NCI-H2107 treated with DMSO at 0.1 percent for 48 hours (cell line): ENCODE results near the gene TRIML2.
"Not testable (repeated sequence)": the region's sequence is repeated elsewhere in the genome, so short reads cannot be mapped to it uniquely, and the experiment has no call there.

Source experiments
- DNase-seq: peaks from one replicate; lab custom pipeline; 2025; ENCODE audit not compliant: unreplicated experiment; lab: John Stamatoyannopoulos, UW

The TRIML2 gene

GRCh38 chr4:188107931-188108843 is 1.2 kb downstream of the TRIML2 start:
- DNase-seq: no peak

DNA sequence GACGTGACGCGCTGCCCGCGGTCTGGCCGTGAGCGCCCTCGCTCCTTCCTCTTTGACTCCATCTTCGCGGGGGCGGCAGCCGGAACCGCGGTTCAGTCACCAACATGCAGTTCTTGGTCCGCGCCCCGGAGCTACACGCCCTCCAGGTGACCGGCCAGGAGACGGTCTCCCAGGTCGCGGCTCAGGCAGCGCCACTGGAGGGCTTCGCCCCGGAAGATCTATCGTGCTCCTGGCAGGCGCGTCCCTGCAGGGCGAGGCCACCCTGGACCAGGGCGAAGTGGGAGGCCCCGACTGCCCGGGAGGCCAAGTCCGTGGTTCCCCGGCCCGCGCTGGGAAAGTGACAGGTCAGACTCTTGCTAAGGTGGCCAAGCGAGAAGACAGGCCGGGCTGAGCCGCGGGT is 2.9 kb downstream of the TRIML2 start:
- no peak for DNase-seq

DNA sequence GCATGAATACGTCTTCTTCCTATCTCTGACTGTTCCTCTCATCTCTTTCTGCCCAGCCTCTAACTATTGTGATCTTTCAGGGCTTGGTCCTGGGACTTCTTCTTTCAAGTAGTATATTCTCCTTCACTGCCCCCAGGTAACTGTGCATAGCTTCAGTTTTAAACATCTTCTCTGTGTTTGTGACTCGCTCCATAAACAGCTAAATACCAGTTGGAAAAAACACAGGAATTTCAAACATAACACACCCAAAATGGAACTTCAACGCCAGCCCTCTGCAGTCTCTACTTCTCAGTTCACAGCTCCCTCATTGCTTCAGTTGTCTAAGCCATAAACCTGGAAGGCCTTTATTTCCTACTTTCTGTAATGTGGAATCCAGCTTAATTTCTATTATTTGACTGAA is 16.6 kb downstream of the TRIML2 start:
- no peak for DNase-seq

- DNase-seq: no peak
These were observed 22.5 kb downstream of the TRIML2 start for GRCh38 chr4:188086858-188087257.

DNA sequence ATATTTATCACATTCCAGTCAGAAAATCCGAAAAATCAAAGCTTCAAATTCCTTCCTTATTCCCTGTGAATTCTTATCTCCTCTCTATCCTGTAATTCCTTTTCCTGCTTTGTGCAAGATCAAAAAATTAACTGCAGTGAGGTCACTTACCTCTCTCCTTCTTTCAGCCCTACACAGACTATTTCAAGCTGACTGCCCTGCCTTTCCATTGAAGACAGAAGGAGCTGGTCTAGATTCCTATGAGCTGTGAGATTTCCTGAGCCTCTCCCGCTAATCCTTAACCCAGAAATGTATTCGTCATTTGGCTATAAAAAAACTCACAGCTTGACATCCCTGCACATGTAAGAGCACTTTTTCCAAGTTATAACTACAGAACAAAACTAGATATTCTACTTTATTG is 26.6 kb downstream of the TRIML2 start:
- no peak for DNase-seq

DNA sequence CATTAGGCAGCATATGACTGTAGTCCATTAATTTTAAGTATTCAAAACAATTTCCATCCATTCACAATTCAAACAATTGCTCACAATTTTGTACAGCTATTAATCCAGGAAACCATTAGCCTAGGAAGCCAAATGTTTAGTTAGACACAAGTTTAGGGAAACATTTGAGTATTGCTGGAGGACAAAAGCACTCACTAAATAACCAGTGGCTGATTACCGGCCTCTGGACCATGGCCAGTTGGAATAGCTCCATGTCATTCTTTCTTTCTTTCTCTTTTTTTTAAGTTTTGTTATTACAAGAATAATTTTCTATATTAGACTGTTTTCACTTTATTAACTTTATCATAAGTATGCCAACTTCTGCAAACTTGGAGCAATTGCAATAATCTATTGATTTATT is 31.3 kb downstream of the TRIML2 start:
- DNase-seq: no peak

GRCh38 chr4:188076169-188076568 is 33.2 kb downstream of the TRIML2 start:
- DNase-seq: no peak

- no peak for DNase-seq
These were observed 48.3 kb downstream of the TRIML2 start for GRCh38 chr4:188061083-188061482.

DNA sequence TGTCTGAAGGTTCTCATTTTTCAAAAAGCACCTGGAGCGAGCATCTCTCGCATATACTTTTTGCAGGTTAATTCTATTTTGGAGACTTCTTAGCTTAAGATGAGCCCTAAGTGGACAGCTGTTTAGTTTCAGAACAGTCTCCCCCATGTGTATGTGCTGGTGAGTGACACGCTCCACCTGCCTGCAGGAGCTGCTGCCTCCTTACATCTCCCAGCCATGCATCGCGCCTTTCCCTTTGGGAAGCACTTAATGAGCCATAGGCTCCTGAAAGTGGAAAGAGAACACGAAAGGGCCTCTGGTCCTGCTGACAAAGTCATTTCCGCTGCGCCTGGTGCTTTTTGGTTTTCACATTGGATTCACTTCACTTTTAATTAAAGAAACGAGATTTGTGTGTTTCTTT is 56.1 kb downstream of the TRIML2 start:
- DNase-seq: no peak

- DNase-seq: no peak
These were observed 62.7 kb downstream of the TRIML2 start for GRCh38 chr4:188046657-188047056.

GRCh38 chr4:188045461-188045860 is 63.9 kb downstream of the TRIML2 start:
- not testable (repeated sequence) for DNase-seq

- DNase-seq: no peak
These were observed 66.2 kb downstream of the TRIML2 start for GRCh38 chr4:188043154-188043553.

DNA sequence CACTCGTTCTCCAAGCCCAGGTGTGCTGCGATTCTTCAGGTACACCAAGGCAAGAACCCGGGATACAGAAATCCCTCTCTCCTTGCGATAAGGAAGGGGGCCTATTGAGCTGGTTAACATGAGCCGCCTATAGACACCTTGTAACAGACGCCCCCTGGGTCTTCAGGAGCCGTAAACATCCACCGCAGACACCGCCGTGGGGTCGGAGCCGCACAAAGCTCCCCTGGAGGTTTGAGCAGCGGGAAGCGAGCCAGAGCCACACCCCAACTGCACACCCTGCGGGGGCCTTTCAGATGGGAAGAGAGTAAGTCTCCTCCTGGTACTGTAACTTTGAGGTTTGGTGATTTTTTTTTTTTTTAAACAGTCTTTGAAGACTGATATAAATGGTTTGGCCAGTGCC is 67.2 kb downstream of the TRIML2 start:
- DNase-seq: no peak

DNA sequence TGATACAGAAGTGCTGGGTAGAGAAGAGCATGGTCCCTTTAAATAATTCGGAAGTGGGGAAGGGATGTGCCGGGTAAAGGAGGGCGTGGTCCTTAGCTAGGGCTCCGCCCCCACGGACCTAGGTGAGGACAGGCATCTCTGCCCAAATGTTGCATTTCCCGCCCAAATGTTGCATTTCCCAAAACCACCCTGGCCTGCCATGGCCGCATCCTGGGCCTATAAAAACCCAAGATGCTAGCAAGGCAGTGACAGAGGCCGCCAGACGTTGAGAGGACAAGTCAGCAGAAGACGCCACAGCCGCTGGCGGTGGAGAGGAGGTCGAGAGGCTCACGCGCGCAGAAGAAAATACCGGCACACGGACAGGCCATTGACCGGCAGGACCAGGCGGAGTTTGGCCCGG is 67.7 kb downstream of the TRIML2 start:
- DNase-seq: no peak
